ENCODE results near the gene CERS3.

CERS3 gene

DNA sequence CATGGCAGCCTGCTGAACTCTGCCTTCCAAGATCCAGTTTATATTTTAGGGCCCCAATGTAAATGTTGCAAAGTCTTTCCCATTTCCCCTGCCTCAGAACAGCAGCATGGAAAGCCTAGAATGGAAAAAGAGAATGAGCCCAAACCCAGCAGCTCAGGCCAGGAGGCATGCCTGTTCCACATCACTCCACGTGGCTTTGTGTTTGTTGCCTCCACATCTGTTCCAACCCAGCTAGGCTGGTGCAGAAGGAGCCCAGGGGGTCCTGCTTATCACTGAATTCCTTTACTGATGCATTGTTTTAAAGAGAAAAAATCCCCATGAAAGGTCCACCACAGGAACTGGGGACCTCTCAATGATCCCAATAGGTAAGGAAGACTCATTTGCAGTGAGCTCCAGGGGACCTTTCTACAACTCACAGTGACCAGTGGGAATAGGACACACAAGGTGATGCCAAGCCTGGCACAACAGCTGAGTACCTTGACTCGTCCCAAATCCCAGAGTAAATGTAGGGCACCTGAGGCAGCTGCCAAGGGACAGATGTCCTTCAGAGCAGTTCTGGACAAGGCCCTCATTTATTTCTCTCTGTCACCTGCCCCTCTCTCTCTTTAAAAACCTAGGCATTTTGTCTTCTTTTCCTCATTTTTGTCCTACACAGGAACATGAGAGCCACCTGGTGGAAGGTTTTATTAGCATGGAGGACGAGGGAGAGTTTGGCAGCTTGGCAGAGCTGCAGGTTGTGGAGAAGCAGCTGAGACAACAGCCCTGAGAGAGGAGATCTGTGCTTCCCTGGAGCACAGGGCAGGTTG lies 145.2 kb downstream of the CERS3 start:
- no peak for DNase-seq (ENCODE audit: low read depth)

DNA sequence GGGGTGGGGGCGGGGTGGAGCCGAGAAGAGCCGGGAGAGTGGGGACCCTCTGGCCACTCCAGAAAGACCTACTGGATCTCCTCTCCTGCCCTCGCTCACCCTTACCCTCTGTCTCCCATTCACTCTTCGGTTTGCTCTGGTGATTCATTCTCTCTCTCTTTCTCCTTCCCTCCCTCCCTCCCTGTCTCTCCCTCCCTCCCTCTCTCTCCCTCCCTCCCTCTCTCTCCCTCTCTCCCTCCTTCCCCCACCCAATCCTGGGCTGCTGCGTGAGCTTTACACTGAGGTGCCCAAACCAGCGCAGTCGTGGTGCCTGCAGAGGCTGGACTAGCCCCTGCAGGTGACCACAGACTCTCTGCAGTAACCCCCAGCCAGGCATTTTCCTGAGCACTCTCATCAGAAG lies 154.8 kb downstream of the CERS3 start:
- DNase-seq (ENCODE audit: low read depth), result no peak

DNA sequence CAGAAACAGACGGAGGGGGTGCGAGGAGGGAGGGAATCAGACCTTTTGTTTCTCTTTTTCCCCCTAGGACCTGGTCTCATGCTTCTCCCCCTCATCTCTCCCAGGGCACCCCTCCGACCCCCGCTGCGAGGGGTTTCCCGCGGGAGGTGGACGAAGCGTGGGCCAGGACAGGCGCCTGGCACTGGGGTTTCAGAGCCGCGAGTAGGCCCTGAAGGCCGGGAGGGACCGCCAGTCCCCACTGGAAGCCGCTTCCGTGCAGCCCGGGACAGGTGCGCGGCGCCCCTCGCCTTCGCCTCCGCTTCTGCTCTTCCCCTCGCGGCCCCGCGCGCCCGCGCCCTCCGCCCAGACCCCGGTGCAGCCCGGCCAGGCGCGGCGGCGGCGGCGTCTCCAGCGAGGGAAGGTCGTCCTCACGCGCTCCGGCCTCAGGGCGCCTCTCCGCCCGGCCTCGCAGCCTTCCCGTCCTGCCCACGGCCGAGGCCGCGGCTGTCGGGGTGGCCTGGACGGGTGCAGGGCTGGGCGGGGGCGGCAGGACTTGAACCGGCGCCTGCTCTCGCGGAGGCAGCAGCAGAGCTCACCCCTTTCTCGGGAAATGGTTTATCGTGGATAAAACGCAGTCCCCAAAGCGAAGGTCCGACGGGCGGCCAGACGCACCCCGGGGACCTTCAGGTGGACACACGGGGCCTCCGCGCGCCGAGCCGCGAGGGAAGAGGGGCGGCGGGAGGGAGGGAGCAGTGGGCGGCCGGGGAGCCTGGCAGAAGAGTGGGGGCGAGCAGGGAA lies 155.4 kb downstream of the CERS3 start:
- DNase-seq (ENCODE audit: low read depth), result no peak

DNA sequence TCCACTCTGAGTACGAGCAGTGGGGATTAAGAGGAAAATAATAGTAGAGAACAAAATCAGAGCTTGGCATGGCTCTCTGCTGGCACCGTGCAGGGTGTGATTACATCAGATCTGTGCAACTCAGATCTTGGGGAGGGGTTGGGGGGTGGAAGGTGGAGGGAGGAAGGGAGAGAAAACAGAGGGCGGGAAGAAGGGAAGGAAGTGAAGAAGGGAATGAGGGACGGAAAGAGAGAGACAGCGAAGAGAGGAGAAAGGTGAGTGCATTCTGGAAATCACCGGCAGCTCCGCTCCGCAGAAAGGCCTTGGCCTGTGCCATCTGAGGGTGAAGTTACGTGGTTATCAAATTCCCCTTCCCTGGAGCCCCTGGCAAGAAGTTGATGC lies 156.0 kb downstream of the CERS3 start:
- no peak for DNase-seq (ENCODE audit: low read depth)

DNA sequence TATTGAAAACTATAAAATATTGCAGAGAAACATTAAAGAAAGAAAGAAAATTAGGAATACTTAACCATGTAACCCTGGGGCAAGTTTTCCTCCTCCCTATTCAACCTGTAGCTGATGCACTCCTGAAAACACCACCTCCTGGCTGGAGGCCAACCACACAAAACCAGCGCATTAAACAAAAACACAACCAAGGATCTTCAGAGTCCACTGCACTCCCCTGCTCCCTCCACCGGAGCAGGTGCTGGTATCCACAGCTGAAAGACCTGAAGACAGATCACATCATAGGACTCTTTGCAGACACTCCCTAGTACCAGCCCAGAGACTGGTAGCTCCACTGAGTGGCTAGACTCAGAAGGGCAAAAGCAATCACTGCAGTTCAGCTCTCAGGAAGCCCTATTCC lies 173.4 kb downstream of the CERS3 start:
- DNase-seq (ENCODE audit: low read depth), result no peak

DNA sequence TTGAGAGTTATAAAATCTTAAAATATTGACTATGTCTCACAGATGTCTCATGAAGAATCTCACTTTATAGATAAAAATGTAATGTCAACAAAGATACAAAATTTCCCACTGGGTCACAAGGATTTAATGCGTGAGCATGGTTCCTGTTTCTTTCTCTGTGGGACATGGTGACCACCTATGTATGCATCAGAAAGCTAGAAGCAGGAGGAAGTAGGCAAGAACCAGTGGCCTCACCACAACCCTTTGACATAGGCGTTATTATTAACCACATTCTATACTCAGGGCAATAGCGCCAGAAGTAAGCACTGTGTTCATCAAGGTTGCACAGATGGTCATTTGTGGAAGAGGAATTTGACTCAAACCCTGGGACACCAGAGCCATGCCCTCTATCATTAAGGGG lies 175.3 kb downstream of the CERS3 start:
- no peak for DNase-seq (ENCODE audit: low read depth)

DNA sequence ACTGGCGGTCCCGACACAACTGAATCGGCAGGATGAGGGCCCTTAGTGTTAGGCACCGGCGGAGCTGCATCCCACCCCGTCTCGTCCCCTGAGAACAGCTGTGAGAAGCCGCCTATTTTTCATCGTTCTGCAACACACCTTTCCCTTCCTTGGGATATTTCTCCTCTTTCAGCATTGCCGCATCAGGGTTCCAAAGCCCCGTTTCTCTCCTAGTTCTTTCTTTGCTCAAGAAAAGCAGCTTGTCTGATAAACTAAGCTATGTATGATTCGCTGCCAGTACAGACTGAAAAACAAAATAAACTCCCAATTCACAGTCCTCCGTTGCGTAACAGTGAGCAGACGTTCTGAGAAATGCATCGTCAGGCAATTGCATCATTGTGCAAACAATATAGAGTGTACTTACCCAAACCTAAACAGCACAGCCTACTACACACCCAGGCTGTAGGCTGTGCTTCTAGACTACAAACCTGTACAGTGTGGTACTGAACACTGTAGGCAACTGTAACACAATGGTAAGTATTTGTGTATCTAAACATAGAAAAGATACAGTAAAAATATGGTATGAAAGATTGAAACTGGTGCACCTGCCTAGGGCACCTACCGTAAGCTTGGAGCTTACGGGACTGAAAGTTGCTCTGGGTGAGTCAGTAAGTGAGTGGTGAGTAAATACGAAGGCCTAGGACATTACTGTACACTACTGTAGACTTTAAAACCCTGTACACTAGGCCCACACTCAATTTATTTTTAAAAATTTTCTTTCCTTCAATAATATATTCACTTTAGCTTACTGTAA lies 178.1 kb downstream of the CERS3 start:
- no peak for DNase-seq (ENCODE audit: low read depth)
